GM19035 (cell line): ENCODE data around the gene SLC25A18.
"Not testable (repeated sequence)": the region's sequence is repeated elsewhere in the genome, so short reads cannot be mapped to it uniquely, and the experiment has no call there.

Experiments used
- ATAC-seq: cut with Tn5 transposase; IDR thresholded peaks from one replicate; pipeline ENCODE4 v1.9.1; 2021; ENCODE audit not compliant: unreplicated experiment

Gene SLC25A18

DNA sequence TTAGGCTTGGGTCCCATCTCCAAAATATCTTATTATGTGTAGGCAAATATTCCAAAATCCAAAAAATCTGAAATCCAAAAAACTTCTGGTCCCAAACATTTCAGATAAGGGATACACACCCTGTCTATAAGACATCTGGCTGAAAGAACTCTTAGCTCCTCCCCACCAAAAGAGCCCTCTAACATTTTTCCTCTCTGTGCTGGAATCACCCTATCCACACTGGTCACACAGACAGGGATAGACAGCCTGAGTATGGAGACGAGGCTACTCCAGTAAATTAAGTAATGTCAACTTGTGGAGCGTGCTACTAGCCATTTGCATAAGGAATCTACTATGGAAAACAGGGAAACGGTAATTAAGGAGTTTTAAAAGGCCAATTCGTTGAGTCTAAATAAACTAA lies 40.4 kb downstream of the SLC25A18 start:
- ATAC-seq = no peak

DNA sequence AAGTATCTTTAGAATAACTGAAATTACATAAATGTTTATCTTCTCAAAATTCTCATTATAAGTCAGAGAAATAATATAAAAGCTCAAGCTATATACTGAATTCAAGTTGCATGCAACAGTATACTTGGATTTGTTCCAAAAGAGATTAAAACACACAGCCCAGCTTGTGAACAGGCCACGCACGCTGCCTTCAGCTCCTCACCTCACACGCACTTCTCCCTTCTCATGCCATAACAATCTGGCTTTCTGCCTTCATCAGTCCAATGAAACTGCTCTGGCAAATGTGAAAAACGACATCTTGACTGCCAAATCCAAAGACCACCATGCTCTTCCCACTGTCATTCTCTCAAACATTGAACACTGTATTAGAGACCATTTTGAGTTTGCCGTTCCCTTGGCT lies 43.2 kb downstream of the SLC25A18 start:
- no peak for ATAC-seq

DNA sequence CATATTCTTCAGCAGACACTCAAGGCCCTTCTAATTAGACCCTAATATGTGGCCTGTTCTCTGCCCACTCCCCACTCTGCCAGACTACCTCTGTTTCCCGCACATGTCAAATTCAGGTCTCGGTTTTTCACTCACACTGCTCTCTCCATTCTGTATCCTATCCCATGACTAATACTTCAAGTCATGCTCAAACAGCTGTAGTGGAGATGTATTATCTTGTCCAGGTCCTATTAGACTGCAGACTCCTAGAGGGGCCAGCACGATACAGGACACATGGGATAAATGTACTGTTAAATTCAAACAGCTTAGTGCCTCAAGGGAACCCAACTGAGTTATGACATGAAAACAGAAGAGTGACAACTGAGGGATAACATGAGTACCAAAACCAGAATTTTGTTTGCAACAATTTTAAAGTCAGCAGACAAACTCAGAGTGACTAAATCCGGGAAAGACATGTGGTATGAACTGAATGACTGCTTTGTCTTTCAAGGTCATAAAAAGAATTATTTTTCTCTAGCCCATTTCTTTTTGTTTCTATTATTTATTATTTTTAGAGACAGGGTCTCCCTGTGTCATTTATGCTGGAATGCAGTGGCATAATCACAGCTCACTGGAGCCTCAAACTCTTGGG lies 44.7 kb downstream of the SLC25A18 start:
- ATAC-seq = no peak

DNA sequence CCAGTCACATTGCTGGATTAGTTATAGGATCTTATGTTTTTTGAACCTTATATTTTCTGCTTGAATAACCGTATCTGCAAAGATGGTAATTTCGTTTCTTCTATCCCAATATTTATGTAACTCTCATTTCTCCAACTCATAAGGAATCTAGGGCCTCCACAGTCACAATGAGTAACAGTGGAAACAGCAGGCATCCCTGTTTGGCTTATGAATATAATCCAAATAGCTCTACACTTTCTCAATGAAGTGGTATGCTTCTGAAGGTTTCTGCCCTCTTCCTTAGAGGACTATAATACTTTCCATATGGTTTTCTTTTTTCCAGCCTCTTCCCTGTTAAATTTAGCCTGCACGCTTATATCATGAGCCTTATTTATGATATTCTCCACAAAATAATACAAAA lies 48.8 kb downstream of the SLC25A18 start:
- ATAC-seq = no peak

DNA sequence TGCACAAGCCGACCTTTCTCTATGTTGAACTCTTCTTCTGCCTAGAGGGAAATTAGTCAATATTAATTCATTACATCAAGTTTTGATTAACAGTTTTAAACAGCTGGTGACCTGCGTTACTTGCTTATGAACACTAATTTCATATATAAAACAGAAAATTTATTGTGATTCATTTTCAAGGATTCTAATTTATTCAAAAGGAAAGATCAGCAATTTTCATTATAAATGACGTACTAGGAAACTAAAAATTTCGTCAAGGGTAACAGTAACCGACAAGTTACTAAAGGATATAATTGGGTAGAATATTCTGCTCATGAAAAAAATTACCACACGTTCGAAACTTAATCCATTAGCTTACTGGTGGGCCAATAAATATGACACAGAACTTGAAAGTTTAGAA lies 50.0 kb downstream of the SLC25A18 start:
- no peak for ATAC-seq

DNA sequence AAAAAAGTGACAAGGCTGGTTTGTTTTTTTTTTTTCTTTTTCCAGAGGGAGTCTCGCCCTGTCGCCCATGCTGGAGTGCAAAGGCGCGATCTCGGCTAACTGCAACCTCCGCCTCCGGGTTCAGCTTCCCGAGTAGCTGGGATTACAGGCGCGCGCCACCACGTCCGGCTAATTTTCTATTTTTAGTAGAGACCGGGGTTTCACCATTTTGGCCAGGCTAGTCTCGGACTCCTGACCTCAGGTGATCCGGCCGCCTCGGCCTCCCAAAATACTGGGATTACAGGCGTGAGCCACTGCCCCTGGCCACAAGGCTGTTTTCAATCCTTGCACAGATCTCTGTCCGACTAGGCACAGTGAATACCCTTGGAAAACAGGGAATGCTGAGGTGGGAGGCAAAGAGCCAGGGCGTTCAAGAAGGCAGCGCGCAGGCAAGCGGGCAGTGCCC lies 64.7 kb downstream of the SLC25A18 start:
- no peak for ATAC-seq

DNA sequence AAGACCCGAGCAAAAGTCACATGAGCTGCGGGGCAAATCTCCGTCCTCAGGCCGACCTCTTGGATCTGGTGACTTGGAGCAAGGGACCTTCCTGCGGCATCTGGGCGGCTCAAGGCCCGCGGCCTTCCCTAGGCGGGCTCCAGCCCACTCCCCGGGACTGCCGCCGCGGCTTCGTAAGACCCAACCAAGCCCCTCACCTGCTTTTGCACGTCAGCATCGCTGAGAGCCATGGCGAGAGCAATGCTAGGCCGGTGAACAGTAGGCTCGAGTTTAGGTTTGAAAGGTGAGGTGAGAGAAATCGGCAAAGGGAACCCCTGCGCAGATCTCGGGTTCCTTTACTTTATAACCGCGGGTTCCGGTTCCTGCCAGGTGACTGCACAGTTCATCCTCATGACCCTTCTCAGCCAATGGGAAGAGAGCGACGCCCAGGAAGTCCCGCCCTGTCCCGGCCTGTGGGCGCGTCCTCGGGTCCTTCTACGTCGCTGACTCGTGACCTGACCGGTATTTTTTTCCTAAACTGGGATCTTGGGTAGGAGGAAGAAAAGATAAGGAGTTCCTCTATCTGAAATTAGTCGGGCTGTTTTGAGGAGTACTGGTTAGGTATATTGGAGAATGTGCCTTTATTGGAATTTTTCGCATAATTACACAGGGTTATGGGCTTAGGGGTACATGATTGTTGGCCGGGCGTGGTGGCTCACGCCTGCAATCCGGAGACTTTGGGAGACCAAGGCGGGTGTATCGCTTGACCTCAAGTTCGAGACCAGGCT lies 65.3 kb downstream of the SLC25A18 start, which contains the start of gene ATP6V1E1:
ATP6V1E1 (minus strand) TSS at position 344 of the 767 bp plus-strand sequence; CDS start at position 230, 114 bp downstream.
- peak; percentile 100 for ATAC-seq

GRCh38 chr22:17629173-17629489 lies 65.8 kb downstream of the SLC25A18 start:
- ATAC-seq = no peak

- ATAC-seq = no peak
These were observed 66.3 kb downstream of the SLC25A18 start for GRCh38 chr22:17629641-17630040.

GRCh38 chr22:17631076-17631565 lies 67.8 kb downstream of the SLC25A18 start:
- no peak for ATAC-seq

- no peak for ATAC-seq
These were observed 70.1 kb downstream of the SLC25A18 start for GRCh38 chr22:17633217-17633997.

- ATAC-seq = no peak
These were observed 70.7 kb downstream of the SLC25A18 start for GRCh38 chr22:17633998-17634323.

DNA sequence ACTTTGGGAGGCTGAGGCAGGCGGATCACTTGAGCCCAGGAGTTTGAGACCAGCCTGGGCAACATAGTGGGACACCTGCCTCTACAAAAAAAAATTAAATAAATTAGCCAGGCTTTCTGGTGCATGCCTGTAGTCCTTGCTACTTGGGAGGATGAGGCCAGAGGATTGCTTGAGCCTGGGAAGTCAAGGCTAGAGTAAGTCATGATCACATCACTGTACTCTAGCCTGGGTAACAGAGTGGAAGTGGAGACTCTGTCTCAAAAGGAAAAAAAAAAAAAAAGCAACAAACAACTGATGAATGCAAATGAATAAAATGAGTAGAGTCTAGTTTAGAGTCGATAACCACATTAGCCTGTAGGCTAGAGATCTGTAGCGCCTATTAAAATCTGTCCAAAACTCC lies 71.4 kb downstream of the SLC25A18 start:
- ATAC-seq = no peak

- not testable (repeated sequence) for ATAC-seq
These were observed 73.6 kb downstream of the SLC25A18 start for GRCh38 chr22:17636850-17637249.

- no peak for ATAC-seq
These were observed 74.3 kb downstream of the SLC25A18 start for GRCh38 chr22:17637490-17638181.

- peak; percentile 11 for ATAC-seq
These were observed 74.8 kb downstream of the SLC25A18 start for GRCh38 chr22:17638182-17638431.

DNA sequence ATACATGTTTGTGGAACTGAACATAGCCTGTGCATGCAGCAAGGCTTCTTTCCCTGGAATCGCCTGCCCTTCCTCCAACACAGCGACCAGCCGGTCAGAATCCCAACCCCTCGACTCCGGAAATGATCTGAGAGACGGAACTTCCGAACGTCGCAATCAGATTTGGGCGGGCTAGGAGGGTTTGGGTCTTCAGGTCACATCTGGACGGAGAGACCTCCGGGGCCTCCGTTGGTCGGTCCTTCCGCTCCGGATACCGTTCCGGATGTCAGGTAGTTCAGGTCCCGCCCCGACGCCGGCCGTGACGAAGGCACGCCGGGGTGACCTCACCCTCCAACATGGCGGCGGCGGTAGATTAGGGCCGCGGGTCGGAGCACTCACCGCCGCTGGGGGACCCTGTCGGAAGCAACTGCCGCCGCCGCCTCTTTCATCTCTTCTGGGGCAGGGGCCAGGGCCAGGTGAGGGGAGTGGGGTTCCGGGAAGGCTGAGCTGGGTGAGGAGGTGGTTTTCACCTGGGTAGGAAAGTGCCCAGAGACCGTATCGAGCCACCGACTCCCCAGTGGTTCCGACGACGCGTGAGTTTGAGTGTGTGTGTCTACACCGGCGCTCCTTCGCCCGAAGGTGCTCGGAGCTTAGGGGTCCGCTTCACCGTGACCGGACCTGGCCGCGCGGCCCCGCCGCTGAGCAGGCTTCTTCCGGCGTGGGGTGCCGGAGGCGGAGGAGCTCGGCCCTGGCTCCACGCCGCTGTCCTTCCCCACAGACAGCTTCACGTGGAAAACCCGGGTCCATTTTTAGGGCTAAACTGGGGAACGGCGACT lies 75.3 kb downstream of the SLC25A18 start, which contains the start of gene BCL2L13:
BCL2L13 (plus strand) TSS at position 326 of the 815 bp plus-strand sequence. CDS start 16,955 bp downstream, outside the sequence.
- ATAC-seq = peak; percentile 95

DNA sequence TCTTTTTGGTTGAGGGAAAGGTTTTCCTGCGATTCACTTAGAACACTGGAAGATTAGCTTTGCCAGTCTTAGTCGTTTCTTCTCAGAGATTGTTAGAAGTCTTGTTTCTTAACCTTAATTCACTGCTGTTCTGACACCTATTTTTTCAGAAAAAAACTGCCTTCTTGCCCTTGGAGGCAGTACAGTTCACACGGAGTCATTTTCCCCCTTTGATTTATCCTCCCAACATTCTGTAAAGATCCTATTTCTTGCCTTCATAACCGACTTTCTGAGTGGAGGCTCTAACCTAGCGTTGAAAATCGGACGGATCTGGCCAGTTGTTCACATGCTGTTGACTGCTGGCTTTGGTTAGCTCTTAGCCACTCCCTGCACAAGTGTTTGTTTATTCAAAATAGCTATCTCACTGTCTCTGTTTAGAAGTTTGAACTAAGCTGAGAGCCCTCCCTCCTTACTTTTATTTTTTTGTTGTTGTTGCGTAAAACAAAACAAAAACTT lies 76.0 kb downstream of the SLC25A18 start:
- ATAC-seq = no peak
